ENCODE data around the gene HDLBP.

Gene HDLBP

DNA sequence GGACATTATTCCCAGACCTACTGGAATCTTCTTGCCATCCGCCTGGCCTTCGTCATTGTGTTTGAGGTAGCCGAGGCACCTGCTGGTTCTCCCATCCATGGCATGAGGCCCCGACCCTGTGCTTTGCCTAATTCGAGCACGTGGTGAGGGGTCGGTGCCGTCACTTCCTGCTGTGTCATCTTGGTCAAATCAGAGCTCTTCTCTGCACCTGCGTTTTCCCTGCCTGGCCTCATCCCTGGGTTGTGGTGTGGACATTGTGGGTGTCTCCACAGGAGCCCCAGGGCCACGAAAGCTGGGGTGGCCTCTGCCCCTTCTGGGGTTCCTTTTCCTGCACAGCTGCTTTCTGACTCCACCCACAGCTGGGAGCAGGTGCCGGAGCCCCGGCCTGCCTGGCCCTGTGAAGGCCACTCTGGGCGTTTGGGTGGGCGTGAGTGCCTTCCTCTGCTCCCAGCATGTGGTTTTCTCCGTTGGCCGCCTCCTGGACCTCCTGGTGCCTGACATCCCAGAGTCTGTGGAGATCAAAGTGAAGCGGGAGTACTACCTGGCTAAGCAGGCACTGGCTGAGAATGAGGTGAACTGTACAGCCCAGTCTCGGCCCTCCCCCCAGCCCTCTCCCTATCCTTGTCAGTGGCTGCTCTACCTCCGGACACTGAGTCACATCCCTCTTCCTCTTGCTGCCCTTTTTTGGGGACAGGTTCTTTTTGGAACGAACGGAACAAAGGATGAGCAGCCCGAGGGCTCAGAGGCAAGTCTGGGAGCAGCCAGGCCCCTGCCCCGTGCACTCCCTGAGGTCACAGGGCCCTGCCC, 92.1 kb downstream of the HDLBP start:
- no peak overlapping the region for H2AK5ac ChIP-seq (ENCODE audit: low read length)
- no peaks in the 10 kb centered on the region for H3K79me2 ChIP-seq (ENCODE audit: control insufficient read depth, insufficient read depth, low read length, poor library complexity)
- no peak overlapping the region for H2BK120ac ChIP-seq (ENCODE audit: insufficient read depth, low read length, poor library complexity)
- H3K79me1 ChIP-seq (ENCODE audit: low read length): no peaks in the 10 kb centered on the region
- H3K9me3 ChIP-seq (ENCODE audit: insufficient read depth, low read depth, low read length): no peaks in the 10 kb centered on the region
- H3K27ac ChIP-seq (ENCODE audit: low read depth, low read length): no peak overlapping the region
- no peak overlapping the region for H3K4ac ChIP-seq (ENCODE audit: low read depth, low read length)
- no peak overlapping the region for H2BK12ac ChIP-seq (ENCODE audit: low read length)
- H4K8ac ChIP-seq (ENCODE audit: low read depth, low read length): no peak overlapping the region
- H3K4me2 ChIP-seq (ENCODE audit: low read length): no peak overlapping the region
- H3K23ac ChIP-seq (ENCODE audit: low read length): no peak overlapping the region
- no peak overlapping the region for H4K91ac ChIP-seq (ENCODE audit: low read depth, low read length)
- no peak overlapping the region for H2AFZ ChIP-seq (ENCODE audit: insufficient read depth, low read length, poor library complexity)
- no peak overlapping the region for H3K9ac ChIP-seq (ENCODE audit: low read length)
- peaks cover 33 to 36% of the 10 kb centered on the region in 2 experiments for H3K36me3 ChIP-seq (ENCODE audit: control insufficient read depth in 1 of 2, insufficient read depth in 2 of 2, low read length in 2 of 2)
- H3K18ac ChIP-seq (ENCODE audit: low read length): no peak overlapping the region
- WGBS (ENCODE audit: extremely low coverage, insufficient coverage, insufficient read length): no CpG with 5 or more reads among the region's 23 CpGs
- no peak overlapping the region for H2BK5ac ChIP-seq (ENCODE audit: low read depth, low read length, poor library complexity)
- H3K4me3 ChIP-seq (ENCODE audit: low read depth, low read length): no peak overlapping the region
- H3K27me3 ChIP-seq (ENCODE audit: insufficient read depth, low read length): no peaks in the 10 kb centered on the region
- no peak overlapping the region for H4K12ac ChIP-seq (ENCODE audit: low read depth, low read length)
- peak in 1 of 2 donors; percentile 37 for DNase-seq
- H3K4me1 ChIP-seq (ENCODE audit: control insufficient read depth in 1 of 2, insufficient read depth in 2 of 2, low read length in 2 of 2): peaks cover 0 to 4% of the 10 kb centered on the region in 2 experiments
- H3K14ac ChIP-seq (ENCODE audit: low read length): no peak overlapping the region

DNA sequence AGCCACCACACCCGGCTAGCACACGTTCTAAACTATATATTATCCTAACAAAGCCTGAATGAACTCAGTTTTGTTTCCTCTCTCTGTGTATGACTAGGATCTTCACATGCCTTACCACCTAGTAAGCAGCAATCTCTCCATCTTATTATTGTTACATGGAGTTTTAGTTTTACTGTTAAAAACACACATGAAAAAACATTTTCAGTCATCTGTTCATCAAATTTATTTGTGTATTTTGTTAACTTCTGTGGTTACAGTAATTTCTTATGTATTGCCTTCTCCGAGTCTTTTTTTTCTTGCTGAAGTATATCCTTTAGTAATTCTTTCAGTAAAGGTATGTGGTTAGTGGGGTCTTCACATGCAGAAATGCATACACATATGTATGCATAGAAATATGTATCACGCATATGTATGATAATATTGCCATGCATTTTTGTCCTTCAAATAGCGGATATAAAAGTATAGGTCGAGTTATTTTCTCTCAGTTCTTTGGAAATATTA, 95.6 kb downstream of the HDLBP start:
- Histone ChIP-seq H3K4ac (ENCODE audit: low read depth, low read length) (no peak overlapping the region), H3K4me1 (ENCODE audit: control insufficient read depth in 1 of 2, insufficient read depth in 2 of 2, low read length in 2 of 2) (peaks cover 7 to 9% of the 10 kb centered on the region in 2 experiments), H2BK12ac (ENCODE audit: low read length) (no peak overlapping the region), H3K79me2 (ENCODE audit: control insufficient read depth, insufficient read depth, low read length, poor library complexity) (peaks cover 2% of the 10 kb centered on the region), H3K4me3 (ENCODE audit: low read depth, low read length) (no peak overlapping the region), H3K27me3 (ENCODE audit: insufficient read depth, low read length) (no peaks in the 10 kb centered on the region), H2BK120ac (ENCODE audit: insufficient read depth, low read length, poor library complexity) (no peak overlapping the region), H3K36me3 (ENCODE audit: control insufficient read depth in 1 of 2, insufficient read depth in 2 of 2, low read length in 2 of 2) (peaks cover 2 to 6% of the 10 kb centered on the region in 2 experiments), H3K9ac (ENCODE audit: low read length) (no peak overlapping the region), H3K23ac (ENCODE audit: low read length) (no peak overlapping the region), H3K9me3 (ENCODE audit: insufficient read depth, low read depth, low read length) (peaks cover 2% of the 10 kb centered on the region), H2AFZ (ENCODE audit: insufficient read depth, low read length, poor library complexity) (no peak overlapping the region), H4K91ac (ENCODE audit: low read depth, low read length) (no peak overlapping the region), H3K4me2 (ENCODE audit: low read length) (no peak overlapping the region), H3K14ac (ENCODE audit: low read length) (no peak overlapping the region), H2AK5ac (ENCODE audit: low read length) (no peak overlapping the region), H2BK5ac (ENCODE audit: low read depth, low read length, poor library complexity) (no peak overlapping the region), H4K8ac (ENCODE audit: low read depth, low read length) (no peak overlapping the region), H3K79me1 (ENCODE audit: low read length) (peaks cover 5% of the 10 kb centered on the region), H3K18ac (ENCODE audit: low read length) (no peak overlapping the region), H3K27ac (ENCODE audit: low read depth, low read length) (no peak overlapping the region), H4K12ac (ENCODE audit: low read depth, low read length) (no peak overlapping the region)
- DNase-seq: no peak
- WGBS (ENCODE audit: extremely low coverage, insufficient coverage, insufficient read length): no CpG with 5 or more reads among the region's 6 CpGs

DNA sequence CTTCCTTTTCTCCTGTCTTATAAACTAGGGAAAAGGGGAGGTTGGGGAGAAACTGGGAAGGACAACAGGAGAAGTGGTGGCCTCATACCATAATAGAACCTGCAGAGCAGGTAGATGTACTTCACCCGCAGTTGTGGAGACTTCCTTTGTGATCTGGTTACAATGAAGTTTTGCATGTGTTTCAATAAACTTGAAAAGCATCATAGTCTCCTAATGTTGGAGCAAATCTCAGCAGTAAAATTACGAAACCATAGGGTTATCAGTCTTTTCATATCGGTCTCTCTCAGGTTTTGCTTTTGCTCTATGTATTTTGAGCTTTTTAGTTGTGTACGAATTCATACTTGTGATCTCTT, 96.5 kb downstream of the HDLBP start:
- Histone ChIP-seq H3K27me3 (ENCODE audit: insufficient read depth, low read length) (no peaks in the 10 kb centered on the region), H3K27ac (ENCODE audit: low read depth, low read length) (no peak overlapping the region), H3K9me3 (ENCODE audit: insufficient read depth, low read depth, low read length) (peaks cover 2% of the 10 kb centered on the region), H3K79me1 (ENCODE audit: low read length) (peaks cover 5% of the 10 kb centered on the region), H2BK120ac (ENCODE audit: insufficient read depth, low read length, poor library complexity) (no peak overlapping the region), H2BK5ac (ENCODE audit: low read depth, low read length, poor library complexity) (no peak overlapping the region), H4K12ac (ENCODE audit: low read depth, low read length) (no peak overlapping the region), H3K4me1 (ENCODE audit: control insufficient read depth in 1 of 2, insufficient read depth in 2 of 2, low read length in 2 of 2) (peaks cover 6 to 9% of the 10 kb centered on the region in 2 experiments), H4K8ac (ENCODE audit: low read depth, low read length) (no peak overlapping the region), H3K14ac (ENCODE audit: low read length) (no peak overlapping the region), H2AK5ac (ENCODE audit: low read length) (no peak overlapping the region), H2AFZ (ENCODE audit: insufficient read depth, low read length, poor library complexity) (no peak overlapping the region), H3K4me2 (ENCODE audit: low read length) (peak overlapping the region; percentile 97), H3K36me3 (ENCODE audit: control insufficient read depth in 1 of 2, insufficient read depth in 2 of 2, low read length in 2 of 2) (no peaks in the 10 kb centered on the region), H4K91ac (ENCODE audit: low read depth, low read length) (no peak overlapping the region), H3K9ac (ENCODE audit: low read length) (no peak overlapping the region), H3K79me2 (ENCODE audit: control insufficient read depth, insufficient read depth, low read length, poor library complexity) (peaks cover 2% of the 10 kb centered on the region), H3K18ac (ENCODE audit: low read length) (no peak overlapping the region), H3K23ac (ENCODE audit: low read length) (no peak overlapping the region), H3K4me3 (ENCODE audit: low read depth, low read length) (no peak overlapping the region), H3K4ac (ENCODE audit: low read depth, low read length) (no peak overlapping the region), H2BK12ac (ENCODE audit: low read length) (no peak overlapping the region)
- WGBS (ENCODE audit: extremely low coverage, insufficient coverage, insufficient read length): no CpG with 5 or more reads among the region's 4 CpGs
- DNase-seq: peak in 1 of 2 donors; percentile 40

DNA sequence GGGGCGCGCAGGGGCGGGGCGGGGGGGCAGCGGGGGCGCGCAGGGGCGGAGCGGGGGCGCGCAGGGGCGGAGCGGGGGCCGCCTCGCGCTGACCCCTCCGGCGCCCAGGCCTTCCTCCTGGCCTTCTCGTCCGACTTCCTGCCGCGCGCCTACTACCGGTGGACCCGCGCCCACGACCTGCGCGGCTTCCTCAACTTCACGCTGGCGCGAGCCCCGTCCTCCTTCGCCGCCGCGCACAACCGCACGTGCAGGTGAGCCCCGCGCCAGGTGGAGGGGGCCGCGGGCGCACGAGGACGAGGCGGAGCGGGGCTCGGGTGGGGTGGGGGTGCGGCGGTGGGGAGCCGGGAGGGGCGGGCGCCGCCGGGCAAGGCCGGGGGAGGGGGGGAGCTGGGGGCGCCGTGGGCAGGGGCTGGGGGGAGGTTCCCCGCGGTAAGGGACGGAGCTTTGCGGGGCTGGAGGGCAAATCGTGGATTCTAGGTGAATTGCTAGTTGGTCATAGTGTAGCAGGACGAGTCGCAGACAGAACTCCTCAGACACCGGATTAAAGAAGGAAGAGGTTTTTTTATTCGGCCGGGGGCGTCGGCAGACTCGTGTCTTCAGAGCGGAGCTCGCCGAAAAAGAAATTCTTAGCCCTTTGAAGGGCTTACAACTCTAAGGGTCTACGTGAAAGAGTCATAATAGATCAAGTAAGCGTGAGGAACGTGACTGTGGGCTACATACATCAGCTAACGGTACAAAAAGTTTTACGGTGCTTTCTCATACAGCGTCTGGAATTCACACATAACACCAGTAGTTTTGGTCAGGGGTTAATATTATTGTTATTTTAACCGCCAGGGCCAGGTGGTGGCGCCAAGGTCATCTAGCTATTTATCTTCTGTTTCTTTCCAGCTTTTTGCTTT, 97.1 kb downstream of the HDLBP start:
- H3K9ac ChIP-seq (ENCODE audit: low read length): no peak overlapping the region
- H3K27me3 ChIP-seq (ENCODE audit: insufficient read depth, low read length): no peaks in the 10 kb centered on the region

More for the DNA sequence above, 97.1 kb downstream of the HDLBP start:
- Histone ChIP-seq H3K36me3 (ENCODE audit: control insufficient read depth in 1 of 2, insufficient read depth in 2 of 2, low read length in 2 of 2) (no peaks in the 10 kb centered on the region), H3K4me1 (ENCODE audit: control insufficient read depth in 1 of 2, insufficient read depth in 2 of 2, low read length in 2 of 2) (peaks cover 3 to 9% of the 10 kb centered on the region in 2 experiments), H2BK120ac (ENCODE audit: insufficient read depth, low read length, poor library complexity) (no peak overlapping the region), H4K12ac (ENCODE audit: low read depth, low read length) (peak overlapping the region; percentile 66), H2AFZ (ENCODE audit: insufficient read depth, low read length, poor library complexity) (peak overlapping the region; percentile 91), H3K79me2 (ENCODE audit: control insufficient read depth, insufficient read depth, low read length, poor library complexity) (peaks cover 2% of the 10 kb centered on the region), H2BK12ac (ENCODE audit: low read length) (no peak overlapping the region), H3K4me2 (ENCODE audit: low read length) (peak overlapping the region; percentile 97), H3K9me3 (ENCODE audit: insufficient read depth, low read depth, low read length) (peaks cover 2% of the 10 kb centered on the region), H3K23ac (ENCODE audit: low read length) (no peak overlapping the region), H2AK5ac (ENCODE audit: low read length) (no peak overlapping the region), H3K4me3 (ENCODE audit: low read depth, low read length) (peak overlapping the region; percentile 84), H3K79me1 (ENCODE audit: low read length) (peaks cover 5% of the 10 kb centered on the region), H3K4ac (ENCODE audit: low read depth, low read length) (no peak overlapping the region), H2BK5ac (ENCODE audit: low read depth, low read length, poor library complexity) (no peak overlapping the region), H4K8ac (ENCODE audit: low read depth, low read length) (peak overlapping the region; percentile 88), H3K18ac (ENCODE audit: low read length) (no peak overlapping the region), H3K14ac (ENCODE audit: low read length) (peak overlapping the region; percentile 83), H4K91ac (ENCODE audit: low read depth, low read length) (no peak overlapping the region), H3K27ac (ENCODE audit: low read depth, low read length) (peak overlapping the region; percentile 54)
- WGBS (ENCODE audit: extremely low coverage, insufficient coverage, insufficient read length): no CpG with 5 or more reads among the region's 83 CpGs
- DNase-seq: peak; percentile 64 to 77
